ENCODE measurements around the gene SERTAD1. TPM values are rescaled to one million over a fixed set of nuclear protein-coding genes. Genes with fewer than 3 reads are reported as not detected.
"Not testable (repeated sequence)": the region's sequence is repeated elsewhere in the genome, so short reads cannot be mapped to it uniquely, and the experiment has no call there.

The SERTAD1 gene
- total RNA-seq, 1 experiment from 2014 or later = 8.6 TPM

DNA sequence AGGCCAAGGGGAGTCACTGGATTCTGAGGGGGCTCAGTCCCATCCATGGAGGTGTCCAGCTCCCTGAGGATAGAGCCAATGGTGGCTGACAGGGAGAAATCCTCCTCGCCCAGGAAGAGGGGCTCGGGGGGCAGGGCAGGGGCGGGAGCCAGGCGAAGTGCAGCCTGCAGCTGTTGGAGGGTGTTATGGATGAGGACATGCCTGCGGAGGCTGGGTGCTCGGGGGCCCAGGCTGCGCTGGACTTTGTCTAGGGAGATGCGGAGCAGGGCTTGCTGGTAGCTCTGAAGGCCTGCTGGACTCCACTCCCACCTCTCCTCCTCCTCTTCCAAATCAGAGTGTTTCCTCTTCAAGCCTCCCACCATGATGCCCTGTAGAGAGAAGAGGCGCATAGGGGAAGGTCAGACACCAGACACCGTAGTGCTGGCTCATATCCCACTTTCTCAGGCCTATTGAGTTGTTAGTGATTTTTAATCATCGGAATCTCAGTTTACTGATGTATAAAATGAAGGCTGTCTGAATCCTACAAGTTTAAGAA lies 16.0 kb upstream of the SERTAD1 start:
- Mint-ChIP-seq H3K9me3 (ENCODE audit: unreplicated experiment) (no peaks in the 10 kb centered on the region), H3K4me1 (ENCODE audit: low read depth, unreplicated experiment) (peaks cover 9% of the 10 kb centered on the region), H3K27ac (ENCODE audit: unreplicated experiment) (no peak overlapping the region), H3K4me3 (ENCODE audit: unreplicated experiment) (peak overlapping the region; percentile 97), H3K27me3 (ENCODE audit: insufficient read depth, unreplicated experiment) (no peaks in the 10 kb centered on the region), H3K36me3 (ENCODE audit: insufficient read depth, unreplicated experiment) (peaks cover 68% of the 10 kb centered on the region)
- peaks cover 5% of the 10 kb centered on the region for H3K36me3 ChIP-seq (ENCODE audit: control insufficient read depth, insufficient read depth, low read length)
- no TSS peak for BruUV-seq (replicated peaks)
- H3K4me1 ChIP-seq = peaks cover 23% of the 10 kb centered on the region
- H3K9me3 ChIP-seq = no peaks in the 10 kb centered on the region
- DNase-seq = no peak
- TF ChIP-seq, protein P1, sequence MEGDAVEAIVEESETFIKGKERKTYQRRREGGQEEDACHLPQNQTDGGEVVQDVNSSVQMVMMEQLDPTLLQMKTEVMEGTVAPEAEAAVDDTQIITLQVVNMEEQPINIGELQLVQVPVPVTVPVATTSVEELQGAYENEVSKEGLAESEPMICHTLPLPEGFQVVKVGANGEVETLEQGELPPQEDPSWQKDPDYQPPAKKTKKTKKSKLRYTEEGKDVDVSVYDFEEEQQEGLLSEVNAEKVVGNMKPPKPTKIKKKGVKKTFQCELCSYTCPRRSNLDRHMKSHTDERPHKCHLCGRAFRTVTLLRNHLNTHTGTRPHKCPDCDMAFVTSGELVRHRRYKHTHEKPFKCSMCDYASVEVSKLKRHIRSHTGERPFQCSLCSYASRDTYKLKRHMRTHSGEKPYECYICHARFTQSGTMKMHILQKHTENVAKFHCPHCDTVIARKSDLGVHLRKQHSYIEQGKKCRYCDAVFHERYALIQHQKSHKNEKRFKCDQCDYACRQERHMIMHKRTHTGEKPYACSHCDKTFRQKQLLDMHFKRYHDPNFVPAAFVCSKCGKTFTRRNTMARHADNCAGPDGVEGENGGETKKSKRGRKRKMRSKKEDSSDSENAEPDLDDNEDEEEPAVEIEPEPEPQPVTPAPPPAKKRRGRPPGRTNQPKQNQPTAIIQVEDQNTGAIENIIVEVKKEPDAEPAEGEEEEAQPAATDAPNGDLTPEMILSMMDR (IDR thresholded peaks at IDR 0.05; ENCODE audit: insufficient read depth in 1 of 2, low read depth in 1 of 2, low read length in 1 of 2, severe bottlenecking in 1 of 2, unreplicated experiment in 1 of 2) = no peak
- H3K4me3 ChIP-seq (ENCODE audit: low read depth, low read length) = no peak overlapping the region
- intact Hi-C loops (cut with micrococcal nuclease; ENCODE audit: unreplicated experiment) = no loop called here
- ChIA-PET POLR2A (interaction anchor here (0.6 kb wide), 1 partner anchor 157 kb away, joined by 4 read pairs; the partner anchor contains the start of gene AKT2), CTCF (interaction anchor here (0.6 to 2.4 kb wide), 3 partner anchors 8 to 21 kb away, joined by 3 to 17 read pairs (median 10); no protein-coding TSS in a partner anchor)
- H3K27me3 ChIP-seq (replicated peaks; ENCODE audit: control insufficient read depth, insufficient read depth, low read length) = no peaks in the 10 kb centered on the region

GRCh38 chr19:40438284-40438683 lies 12.5 kb upstream of the SERTAD1 start:
- ChIA-PET POLR2A (interaction anchor here (0.7 kb wide), 1 partner anchor 12 kb away, joined by 3 read pairs; no protein-coding TSS in a partner anchor), CTCF (no interaction called here)
- H3K27me3 Mint-ChIP-seq (ENCODE audit: insufficient read depth, unreplicated experiment) = no peaks in the 10 kb centered on the region
- Histone ChIP-seq H3K4me3 (ENCODE audit: low read depth, low read length) (no peak overlapping the region), H3K4me1 (peaks cover 17% of the 10 kb centered on the region), H3K36me3 (ENCODE audit: control insufficient read depth, insufficient read depth, low read length) (peaks cover 5% of the 10 kb centered on the region), H3K9me3 (no peaks in the 10 kb centered on the region), H3K27me3 (replicated peaks; ENCODE audit: control insufficient read depth, insufficient read depth, low read length) (no peaks in the 10 kb centered on the region)
- no TSS peak for BruUV-seq (replicated peaks)
- H3K4me1 Mint-ChIP-seq (ENCODE audit: low read depth, unreplicated experiment) = peaks cover 8% of the 10 kb centered on the region
- H3K4me3 Mint-ChIP-seq (ENCODE audit: unreplicated experiment) = no peak overlapping the region
- H3K9me3 Mint-ChIP-seq (ENCODE audit: unreplicated experiment) = no peaks in the 10 kb centered on the region
- DNase-seq = no peak
- intact Hi-C loops (cut with micrococcal nuclease; ENCODE audit: unreplicated experiment) = no loop called here
- TF ChIP-seq, protein P1 (IDR thresholded peaks at IDR 0.05; ENCODE audit: insufficient read depth in 1 of 2, low read depth in 1 of 2, low read length in 1 of 2, severe bottlenecking in 1 of 2, unreplicated experiment in 1 of 2) = no peak
- H3K27ac Mint-ChIP-seq (ENCODE audit: unreplicated experiment) = peak overlapping the region; percentile 7
- H3K36me3 Mint-ChIP-seq (ENCODE audit: insufficient read depth, unreplicated experiment) = peaks cover 63% of the 10 kb centered on the region

DNA sequence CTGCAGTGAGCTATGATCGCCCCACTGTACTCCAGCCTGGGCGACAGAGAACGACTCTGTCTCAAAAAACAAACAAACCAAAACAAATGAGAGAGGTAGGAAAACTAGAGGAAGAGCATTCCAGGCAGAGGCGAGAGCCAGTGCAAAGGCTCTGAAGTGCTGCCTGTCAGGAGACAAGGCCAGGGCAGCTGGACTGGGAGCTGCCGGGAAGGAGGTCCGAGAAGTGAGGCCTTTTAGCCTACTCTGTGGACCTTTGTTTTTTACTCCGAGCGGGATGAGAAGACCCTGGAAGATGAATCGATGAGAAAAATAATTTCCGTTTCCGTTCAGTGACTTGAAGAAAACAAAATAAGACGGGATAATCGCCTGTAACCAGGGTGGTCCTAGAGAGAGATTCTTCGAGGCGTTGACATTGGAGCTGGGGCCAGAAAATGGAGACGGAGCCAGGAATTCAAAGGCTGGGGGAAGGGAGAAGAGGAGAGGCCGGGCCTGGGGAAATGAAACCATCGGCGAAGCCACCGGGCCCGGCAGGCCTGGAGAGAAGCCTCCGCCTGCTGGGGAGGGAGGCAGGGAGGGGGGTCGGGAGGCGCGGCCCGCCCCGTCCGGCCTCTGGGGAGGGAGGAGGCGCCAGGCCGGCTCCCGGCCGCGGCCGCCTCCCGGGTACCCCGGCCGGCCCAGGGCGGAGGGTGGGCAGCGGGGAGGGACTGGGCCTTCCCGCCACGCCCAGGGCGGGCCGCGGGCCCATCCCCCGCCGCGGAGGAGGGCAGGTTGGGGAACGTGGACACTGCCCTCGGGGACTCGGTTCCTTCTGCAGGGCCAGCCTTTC lies 7.8 kb upstream of the SERTAD1 start:
- ChIA-PET CTCF (interaction anchor here (0.6 to 2.1 kb wide), 5 partner anchors 9 to 1137 kb away, joined by 3 to 16 read pairs (median 5); partner anchors contain the start of gene IFNL1), POLR2A (interaction anchor here (0.6 to 2.5 kb wide), 7 partner anchors 9 to 358 kb away, joined by 3 to 56 read pairs (median 7); partner anchors contain the start of genes BLVRB and C19orf47)
- BruUV-seq (replicated peaks) = TSS peak; percentile 99
- H3K27ac Mint-ChIP-seq (ENCODE audit: unreplicated experiment) = peak overlapping the region; percentile 97
- H3K9me3 Mint-ChIP-seq (ENCODE audit: unreplicated experiment) = no peaks in the 10 kb centered on the region
- H3K27me3 Mint-ChIP-seq (ENCODE audit: insufficient read depth, unreplicated experiment) = no peaks in the 10 kb centered on the region
- H3K9me3 ChIP-seq = no peaks in the 10 kb centered on the region
- H3K4me3 Mint-ChIP-seq (ENCODE audit: unreplicated experiment) = peak overlapping the region; percentile 83
- no peaks in the 10 kb centered on the region for H3K27me3 ChIP-seq (replicated peaks; ENCODE audit: control insufficient read depth, insufficient read depth, low read length)
- peak overlapping the region; percentile 29 for H3K4me3 ChIP-seq (ENCODE audit: low read depth, low read length)
- H3K36me3 ChIP-seq (ENCODE audit: control insufficient read depth, insufficient read depth, low read length) = no peaks in the 10 kb centered on the region
- DNase-seq = peak; percentile 92
- peaks cover 8% of the 10 kb centered on the region for H3K4me1 Mint-ChIP-seq (ENCODE audit: low read depth, unreplicated experiment)
- TF ChIP-seq, protein P1 (IDR thresholded peaks at IDR 0.05; ENCODE audit: insufficient read depth in 1 of 2, low read depth in 1 of 2, low read length in 1 of 2, severe bottlenecking in 1 of 2, unreplicated experiment in 1 of 2) = no peak
- peaks cover 28% of the 10 kb centered on the region for H3K36me3 Mint-ChIP-seq (ENCODE audit: insufficient read depth, unreplicated experiment)
- intact Hi-C loops (cut with micrococcal nuclease; ENCODE audit: unreplicated experiment) = loop anchor here (1.0 kb wide), 1 partner anchor 10 kb away; no protein-coding TSS in a partner anchor
- H3K4me1 ChIP-seq = peaks cover 16% of the 10 kb centered on the region

DNA sequence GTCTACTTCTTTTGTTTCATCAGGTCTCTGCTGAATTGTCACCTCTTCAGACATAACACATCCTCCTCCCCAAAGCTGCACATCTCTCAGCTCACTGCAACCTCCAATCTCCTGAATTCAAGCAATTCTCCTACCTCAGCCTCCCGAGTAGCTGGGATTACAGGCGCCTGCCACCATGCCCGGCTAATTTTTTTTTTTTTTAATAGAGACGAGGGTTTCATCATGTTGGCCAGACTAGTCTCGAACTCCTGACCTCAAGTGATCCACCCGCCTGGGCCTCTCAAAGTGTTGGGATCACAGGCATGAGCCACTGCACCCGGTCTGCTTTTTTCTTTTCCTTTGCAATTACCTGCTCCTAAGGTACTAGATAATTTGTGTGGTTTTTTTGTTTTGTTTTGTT lies 7.0 kb upstream of the SERTAD1 start:
- not testable (repeated sequence) for H3K9me3 Mint-ChIP-seq (ENCODE audit: unreplicated experiment); H3K36me3 ChIP-seq (ENCODE audit: control insufficient read depth, insufficient read depth, low read length); H3K27me3 ChIP-seq (replicated peaks; ENCODE audit: control insufficient read depth, insufficient read depth, low read length); H3K27me3 Mint-ChIP-seq (ENCODE audit: insufficient read depth, unreplicated experiment); H3K9me3 ChIP-seq; DNase-seq; BruUV-seq (replicated peaks); H3K4me1 Mint-ChIP-seq (ENCODE audit: low read depth, unreplicated experiment)
- POLR2A ChIA-PET = interaction anchor here (0.6 to 2.5 kb wide), 5 partner anchors 10 to 359 kb away, joined by 3 to 56 read pairs (median 12); no protein-coding TSS in a partner anchor
- Mint-ChIP-seq H3K4me3 (ENCODE audit: unreplicated experiment) (peak overlapping the region; percentile 83), H3K27ac (ENCODE audit: unreplicated experiment) (peak overlapping the region; percentile 97), H3K36me3 (ENCODE audit: insufficient read depth, unreplicated experiment) (peaks cover 21% of the 10 kb centered on the region)
- intact Hi-C loops (cut with micrococcal nuclease; ENCODE audit: unreplicated experiment) = loop anchor here (1.0 kb wide), 1 partner anchor 11 kb away; no protein-coding TSS in a partner anchor
- peak overlapping the region; percentile 22; the same call in 1 of the 2 replicates for H3K4me3 ChIP-seq (ENCODE audit: low read depth, low read length)
- CTCF ChIA-PET = interaction anchor here (0.6 to 2.1 kb wide), 6 partner anchors 10 to 1136 kb away, joined by 3 to 16 read pairs (median 4); partner anchors contain the start of gene IFNL1
- H3K4me1 ChIP-seq = peaks cover 16% of the 10 kb centered on the region

All from Caco-2 (cell line).